Endothelial cell (in vitro differentiated cells): ENCODE results near the gene KRTAP10-6. TPM values are rescaled to one million over a fixed set of nuclear protein-coding genes. Genes with fewer than 3 reads are reported as not detected.

Experiments
- DNase-seq: peaks from one replicate; pipeline ENCODE4 v3.0.0; 2021; ENCODE audit warnings: low spot score
- H3K27ac Mint-ChIP-seq: one replicate; pipeline ENCODE4 v1.8.0; 2021; ENCODE audit warnings: mixed read lengths, inconsistent platforms; ENCODE audit not compliant: unreplicated experiment
- H3K27me3 Mint-ChIP-seq: one replicate; pipeline ENCODE4 v1.8.0; 2021; ENCODE audit warnings: mild to moderate bottlenecking, moderate library complexity, mixed read lengths, inconsistent platforms; ENCODE audit not compliant: unreplicated experiment
- H3K36me3 Mint-ChIP-seq: one replicate; pipeline ENCODE4 v1.8.0; 2021; ENCODE audit warnings: mild to moderate bottlenecking, low read depth, mixed read lengths, inconsistent platforms; ENCODE audit not compliant: unreplicated experiment
- H3K4me1 Mint-ChIP-seq: one replicate; pipeline ENCODE4 v1.8.0; 2021; ENCODE audit warnings: mild to moderate bottlenecking, mixed read lengths, inconsistent platforms; ENCODE audit not compliant: unreplicated experiment
- H3K4me3 Mint-ChIP-seq: one replicate; pipeline ENCODE4 v1.8.0; 2021; ENCODE audit warnings: mild to moderate bottlenecking, mixed read lengths, inconsistent platforms; ENCODE audit not compliant: unreplicated experiment
- H3K9me3 Mint-ChIP-seq: one replicate; pipeline ENCODE4 v1.8.0; 2021; ENCODE audit warnings: mixed read lengths, inconsistent platforms; ENCODE audit not compliant: unreplicated experiment
- total RNA-seq: library from RNA; stranded (reverse); fragmentation: NEBNext Ultra II Directional; extraction: Animal tissue kit (Norgen Biotek cat#: 25700); gene quantifications from one replicate; pipeline ENCODE4 v1.2.1, GENCODE V29; 2021; ENCODE audit not compliant: unreplicated experiment
- TF ChIP-seq, protein P1 (sequence below): fragments of 200-600 bp; sonication (generic); IDR thresholded peaks from one replicate; pipeline ENCODE4 v1.5.0; 2021; ENCODE audit warnings: antibody characterized with exemption; ENCODE audit not compliant: unreplicated experiment

KRTAP10-6 gene
- total RNA-seq, 1 donor from 2014 or later: not detected

GRCh38 chr21:44609193-44609592, 16.9 kb upstream of the KRTAP10-6 start:
- H3K27me3 Mint-ChIP-seq: peaks cover 6% of the 10 kb centered on the region
- H3K27ac Mint-ChIP-seq: no peak overlapping the region
- H3K9me3 Mint-ChIP-seq: peaks cover 12% of the 10 kb centered on the region
- no peaks in the 10 kb centered on the region for H3K4me1 Mint-ChIP-seq
- H3K4me3 Mint-ChIP-seq: no peak overlapping the region
- H3K36me3 Mint-ChIP-seq: peaks cover 13% of the 10 kb centered on the region
- no peak for DNase-seq
- TF ChIP-seq, protein P1, sequence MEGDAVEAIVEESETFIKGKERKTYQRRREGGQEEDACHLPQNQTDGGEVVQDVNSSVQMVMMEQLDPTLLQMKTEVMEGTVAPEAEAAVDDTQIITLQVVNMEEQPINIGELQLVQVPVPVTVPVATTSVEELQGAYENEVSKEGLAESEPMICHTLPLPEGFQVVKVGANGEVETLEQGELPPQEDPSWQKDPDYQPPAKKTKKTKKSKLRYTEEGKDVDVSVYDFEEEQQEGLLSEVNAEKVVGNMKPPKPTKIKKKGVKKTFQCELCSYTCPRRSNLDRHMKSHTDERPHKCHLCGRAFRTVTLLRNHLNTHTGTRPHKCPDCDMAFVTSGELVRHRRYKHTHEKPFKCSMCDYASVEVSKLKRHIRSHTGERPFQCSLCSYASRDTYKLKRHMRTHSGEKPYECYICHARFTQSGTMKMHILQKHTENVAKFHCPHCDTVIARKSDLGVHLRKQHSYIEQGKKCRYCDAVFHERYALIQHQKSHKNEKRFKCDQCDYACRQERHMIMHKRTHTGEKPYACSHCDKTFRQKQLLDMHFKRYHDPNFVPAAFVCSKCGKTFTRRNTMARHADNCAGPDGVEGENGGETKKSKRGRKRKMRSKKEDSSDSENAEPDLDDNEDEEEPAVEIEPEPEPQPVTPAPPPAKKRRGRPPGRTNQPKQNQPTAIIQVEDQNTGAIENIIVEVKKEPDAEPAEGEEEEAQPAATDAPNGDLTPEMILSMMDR: no peak

- Mint-ChIP-seq H3K36me3 (peaks cover 5% of the 10 kb centered on the region), H3K27me3 (peaks cover 6% of the 10 kb centered on the region), H3K4me3 (no peak overlapping the region), H3K4me1 (no peaks in the 10 kb centered on the region), H3K9me3 (peaks cover 6% of the 10 kb centered on the region), H3K27ac (no peak overlapping the region)
- TF ChIP-seq, protein P1: no peak
- DNase-seq: no peak
Observed at GRCh38 chr21:44606495-44606894, 14.2 kb upstream of the KRTAP10-6 start.

DNA sequence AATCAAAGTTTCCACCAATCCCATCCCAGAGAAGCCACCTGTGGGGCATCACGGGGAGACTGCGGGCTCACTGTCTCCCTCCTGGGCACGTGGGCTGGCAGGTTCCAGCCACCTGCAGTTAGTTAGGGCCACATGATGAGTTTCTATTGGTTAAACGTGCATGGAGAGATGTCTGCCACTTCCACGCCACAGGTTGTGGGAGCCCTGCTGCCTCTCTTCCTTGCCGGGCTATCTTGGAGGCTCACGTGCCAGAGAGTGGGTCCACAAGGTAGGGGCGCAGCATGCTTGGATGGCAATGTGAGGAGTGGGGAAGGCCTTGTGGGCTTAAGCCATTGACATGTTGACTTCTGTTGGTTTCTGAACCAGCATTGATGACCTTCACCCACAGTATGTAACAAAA, 11.6 kb upstream of the KRTAP10-6 start:
- Mint-ChIP-seq H3K36me3 (no peaks in the 10 kb centered on the region), H3K4me3 (no peak overlapping the region), H3K27me3 (peaks cover 9% of the 10 kb centered on the region), H3K9me3 (no peaks in the 10 kb centered on the region), H3K4me1 (no peaks in the 10 kb centered on the region), H3K27ac (no peak overlapping the region)
- DNase-seq: no peak
- TF ChIP-seq, protein P1: no peak

DNA sequence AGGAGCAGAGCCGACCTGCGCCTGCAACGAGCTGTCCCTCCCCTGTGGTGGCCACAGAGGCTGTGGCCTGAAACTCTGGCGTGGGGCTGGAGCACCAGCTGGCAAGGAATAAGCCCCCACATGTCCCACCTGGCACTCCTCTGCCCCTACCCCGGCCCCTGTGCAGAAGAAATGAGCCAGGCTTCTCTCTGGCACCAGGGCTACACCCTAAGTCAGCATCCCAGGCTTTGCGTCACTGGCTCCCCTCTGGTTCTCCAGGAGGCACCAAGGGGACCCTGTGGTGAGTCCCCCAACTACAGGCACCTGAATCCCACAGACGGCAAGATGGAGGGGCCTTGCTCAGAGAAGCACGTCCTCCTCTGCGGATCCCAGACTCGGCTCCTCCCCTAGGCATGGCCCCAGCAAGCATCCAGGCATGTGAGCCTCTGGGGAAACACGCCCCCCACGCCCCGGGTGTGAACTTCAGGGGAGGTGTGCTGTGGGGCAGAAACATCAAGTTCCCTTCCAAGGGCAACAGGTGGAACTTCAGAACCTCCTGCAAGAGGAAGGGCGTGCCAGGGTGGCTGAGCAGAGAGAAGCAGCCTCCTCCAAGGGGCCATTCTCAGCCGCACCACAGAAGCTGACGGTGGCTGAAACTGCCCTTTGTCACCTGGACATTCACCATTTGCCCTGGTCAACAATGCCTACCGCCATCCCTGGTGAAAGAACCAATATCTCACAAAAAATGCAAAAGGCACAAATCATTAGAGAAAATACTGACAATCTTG, 11.0 kb upstream of the KRTAP10-6 start:
- Mint-ChIP-seq H3K9me3 (no peaks in the 10 kb centered on the region), H3K27me3 (peaks cover 9% of the 10 kb centered on the region), H3K36me3 (no peaks in the 10 kb centered on the region), H3K4me3 (no peak overlapping the region), H3K4me1 (no peaks in the 10 kb centered on the region), H3K27ac (no peak overlapping the region)
- DNase-seq: no peak
- TF ChIP-seq, protein P1: no peak

GRCh38 chr21:44602463-44602850, 10.2 kb upstream of the KRTAP10-6 start:
- Mint-ChIP-seq H3K36me3 (no peaks in the 10 kb centered on the region), H3K4me3 (no peak overlapping the region), H3K4me1 (peaks cover 3% of the 10 kb centered on the region), H3K9me3 (no peaks in the 10 kb centered on the region), H3K27ac (no peak overlapping the region), H3K27me3 (peaks cover 9% of the 10 kb centered on the region)
- TF ChIP-seq, protein P1: no peak
- no peak for DNase-seq
